SK-N-SH (cell line): ENCODE data around the gene VTN. TPM values are rescaled to one million over a fixed set of nuclear protein-coding genes. Genes with fewer than 3 reads are reported as not detected.

ENCODE experiments used
- CHD2 ChIP-seq: fragments of 150-350 bp; IDR thresholded peaks from 2 replicates; pipeline ENCODE4 v1.6.1; 2018; ENCODE audit warnings: low read length; ENCODE audit not compliant: partially characterized antibody
- CTCF ChIP-seq: fragments of 200-600 bp; sonication (generic); IDR thresholded peaks from 2 replicates; pipeline ENCODE4 v1.6.1; 2017; ENCODE audit warnings: antibody characterized with exemption, mild to moderate bottlenecking, moderate library complexity
- GABPA ChIP-seq: IDR thresholded peaks from 2 replicates; pipeline ENCODE4 v1.4.0; 2012; ENCODE audit warnings: low read depth, mild to moderate bottlenecking
- IRF3 ChIP-seq: fragments of 150-350 bp; IDR thresholded peaks from 2 replicates; pipeline ENCODE4 v1.6.1; 2016; ENCODE audit warnings: mild to moderate bottlenecking, low read depth, low read length
- MEF2A ChIP-seq: IDR thresholded peaks from 2 replicates; pipeline ENCODE4 v1.4.0; 2012; ENCODE audit warnings: low read depth, borderline replicate concordance
- MXI1 ChIP-seq: IDR thresholded peaks from 2 replicates; pipeline ENCODE4 v1.6.1; 2012; ENCODE audit warnings: mild to moderate bottlenecking, low read depth, low read length, improper control_type of control experiment
- NFIC ChIP-seq: IDR thresholded peaks from 2 replicates; pipeline ENCODE4 v1.4.0; 2012; ENCODE audit warnings: borderline replicate concordance
- NRF1 ChIP-seq: IDR thresholded peaks from 2 replicates; pipeline ENCODE4 v1.6.1; 2012; ENCODE audit warnings: low read depth, mild to moderate bottlenecking, low read length
- RFX5 ChIP-seq: IDR thresholded peaks from 2 replicates; pipeline ENCODE4 v1.6.1; 2012; ENCODE audit warnings: mild to moderate bottlenecking, improper control_type of control experiment, low read length
- SIN3A ChIP-seq: IDR thresholded peaks from 2 replicates; pipeline ENCODE4 v1.6.1; 2012; ENCODE audit warnings: low read depth, mild to moderate bottlenecking, low read length, moderate library complexity, borderline replicate concordance
- SMC3 ChIP-seq: IDR thresholded peaks from 2 replicates; pipeline ENCODE4 v1.6.1; 2012; ENCODE audit warnings: low read depth, low read length, improper control_type of control experiment
- TAF1 ChIP-seq: IDR thresholded peaks from 2 replicates; pipeline ENCODE4 v1.6.1; 2012; ENCODE audit warnings: low read depth, mild to moderate bottlenecking, low read length, moderate library complexity, borderline replicate concordance
- TCF12 ChIP-seq: IDR thresholded peaks from 2 replicates; pipeline ENCODE4 v1.4.0; 2012
- YY1 ChIP-seq: IDR thresholded peaks from 2 replicates; pipeline ENCODE4 v1.4.0; 2012; ENCODE audit warnings: low read depth, mild to moderate bottlenecking
- ZBTB33 ChIP-seq: IDR thresholded peaks from 2 replicates; pipeline ENCODE4 v1.4.0; 2012; ENCODE audit warnings: low read depth, borderline replicate concordance
- polyA plus RNA-seq, 3 experiments: library from polyadenylated mRNA; depleted of rRNA; stranded (reverse); fragments of >200 nt; gene quantifications; 2 replicates each; pipeline ENCODE4 v1.2.3, GENCODE V29; 2012

Gene VTN
- polyA plus RNA-seq, 1 of the 3 experiments (the other 2 are of a cell fraction), result 1.2 TPM

- TF ChIP-seq GABPA, result peak; percentile 97
- TF ChIP-seq ZBTB33, result 0 out of 2 replicates have a peak, but pooled peaks have one; percentile 32
- TF ChIP-seq MEF2A, result no peak
- no peak; the same call in 1 of the 2 replicates for TF ChIP-seq NFIC
- TF ChIP-seq RFX5, result no peak
- TF ChIP-seq CTCF, result no peak
- TF ChIP-seq YY1, result peak; percentile 70; the same call in 1 of the 2 replicates
- TF ChIP-seq TAF1, result peak; percentile 38
- TF ChIP-seq SIN3A, result peak; percentile 82; the same call in 1 of the 2 replicates
- TF ChIP-seq CHD2, result peak; percentile 95
- TF ChIP-seq MXI1, result peak; percentile 94
- peak; percentile 42; the same call in 1 of the 2 replicates for TF ChIP-seq TCF12
- peak; percentile 22; the same call in 1 of the 2 replicates for TF ChIP-seq NRF1
- TF ChIP-seq IRF3, result no peak
- TF ChIP-seq SMC3, result no peak
These were observed 34.7 kb downstream of the VTN start, which contains the start of the genes IFT20 and TNFAIP1 (continued) for GRCh38 chr17:28335201-28335958.
